Loucy (cell line): ENCODE data around the gene TBCCD1.

Experiments
- H2AFZ ChIP-seq: fragments of 200-600 bp; sonication (generic); 2 replicates; pipeline ENCODE4 v1.6.0; 2016; ENCODE audit warnings: antibody characterized with exemption, mild to moderate bottlenecking, low read length, moderate library complexity
- H3F3A ChIP-seq: fragments of 200-600 bp; 2 replicates; pipeline ENCODE4 v1.6.0; 2016; ENCODE audit warnings: antibody characterized with exemption, low read depth, mild to moderate bottlenecking
- H3K27me3 ChIP-seq: fragments of 200-600 bp; sonication (generic); 2 replicates; pipeline ENCODE4 v1.6.1; 2014; ENCODE audit warnings: low read length, mild to moderate bottlenecking; ENCODE audit not compliant: insufficient read depth, poor library complexity, severe bottlenecking
- H3K36me3 ChIP-seq: fragments of 200-600 bp; sonication (generic); 2 replicates; pipeline ENCODE4 v1.6.1; 2016; ENCODE audit warnings: low read length; ENCODE audit not compliant: insufficient read depth
- H3K4me1 ChIP-seq: fragments of 200-600 bp; sonication (generic); 2 replicates; pipeline ENCODE4 v1.5.1; 2014; ENCODE audit warnings: low read length, mild to moderate bottlenecking; ENCODE audit not compliant: insufficient read depth, poor library complexity, severe bottlenecking
- H3K4me2 ChIP-seq: fragments of 200-600 bp; sonication (generic); 2 replicates; pipeline ENCODE4 v1.6.0; 2014; ENCODE audit warnings: antibody characterized with exemption, low read length, low read depth, mild to moderate bottlenecking; ENCODE audit not compliant: poor library complexity, severe bottlenecking
- H3K4me3 ChIP-seq: fragments of 200-600 bp; sonication (generic); 2 replicates; pipeline ENCODE4 v1.5.1; 2014; ENCODE audit warnings: low read length, mild to moderate bottlenecking, mixed read lengths; ENCODE audit not compliant: poor library complexity, severe bottlenecking
- H3K79me2 ChIP-seq: fragments of 200-600 bp; sonication (generic); 2 replicates; pipeline ENCODE4 v1.6.1; 2014; ENCODE audit warnings: low read length; ENCODE audit not compliant: insufficient read depth
- H3K9ac ChIP-seq: fragments of 200-600 bp; sonication (generic); 2 replicates; pipeline ENCODE4 v1.6.0; 2014; ENCODE audit warnings: mild to moderate bottlenecking, low read depth, low read length, moderate library complexity; ENCODE audit not compliant: poor library complexity, severe bottlenecking
- H3K9me2 ChIP-seq: fragments of 200-600 bp; sonication (generic); replicated peaks from 2 replicates; pipeline ENCODE4 v1.6.1; 2016; ENCODE audit warnings: low read depth, low read length, mixed read lengths
- H3K9me3 ChIP-seq: fragments of 200-600 bp; sonication (generic); 2 replicates; pipeline ENCODE4 v1.6.1; 2014; ENCODE audit warnings: mild to moderate bottlenecking, antibody characterized with exemption, low read length, low read depth; ENCODE audit not compliant: insufficient read depth
- H4K20me1 ChIP-seq: fragments of 200-600 bp; sonication (generic); 2 replicates; pipeline ENCODE4 v1.6.0; 2014; ENCODE audit warnings: antibody characterized with exemption, low read length, mild to moderate bottlenecking; ENCODE audit not compliant: insufficient read depth, poor library complexity, severe bottlenecking
- CTCF ChIP-seq: fragments of 200-600 bp; sonication (generic); conservative IDR thresholded peaks from 2 replicates; pipeline ENCODE4 v1.5.1; 2014; ENCODE audit warnings: mild to moderate bottlenecking, antibody characterized with exemption, low read length
- EZH2phosphoT487 ChIP-seq: fragments of 200-600 bp; IDR thresholded peaks from 2 replicates; pipeline ENCODE4 v1.6.1; 2018; ENCODE audit warnings: antibody characterized with exemption, mild to moderate bottlenecking, moderate library complexity, borderline replicate concordance

TBCCD1 gene

GRCh38 chr3:186603159-186603558 is 36.0 kb upstream of the TBCCD1 start:
- Histone ChIP-seq H3K36me3 (no peaks in the 10 kb centered on the region), H3K9ac (no peak overlapping the region), H3K27me3 (no peaks in the 10 kb centered on the region), H3K79me2 (no peaks in the 10 kb centered on the region), H3K4me1 (no peaks in the 10 kb centered on the region), H3K9me3 (no peaks in the 10 kb centered on the region), H3K9me2 (no peaks in the 10 kb centered on the region), H3K4me2 (no peak overlapping the region), H3K4me3 (no peak overlapping the region), H4K20me1 (no peaks in the 10 kb centered on the region), H3F3A (no peaks in the 10 kb centered on the region), H2AFZ (no peak overlapping the region)
- no peak for TF ChIP-seq CTCF
- TF ChIP-seq EZH2phosphoT487: no peak

GRCh38 chr3:186600896-186601295 is 33.8 kb upstream of the TBCCD1 start:
- TF ChIP-seq EZH2phosphoT487 (no peak), CTCF (no peak)
- H3K4me2 ChIP-seq: no peak overlapping the region
- H3F3A ChIP-seq: no peaks in the 10 kb centered on the region
- no peaks in the 10 kb centered on the region for H3K79me2 ChIP-seq
- H2AFZ ChIP-seq: no peak overlapping the region
- no peaks in the 10 kb centered on the region for H3K27me3 ChIP-seq
- no peak overlapping the region for H3K9ac ChIP-seq
- H3K4me1 ChIP-seq: no peaks in the 10 kb centered on the region
- no peaks in the 10 kb centered on the region for H3K9me2 ChIP-seq
- H4K20me1 ChIP-seq: no peaks in the 10 kb centered on the region
- H3K4me3 ChIP-seq: no peak overlapping the region
- H3K36me3 ChIP-seq: no peaks in the 10 kb centered on the region
- no peaks in the 10 kb centered on the region for H3K9me3 ChIP-seq

DNA sequence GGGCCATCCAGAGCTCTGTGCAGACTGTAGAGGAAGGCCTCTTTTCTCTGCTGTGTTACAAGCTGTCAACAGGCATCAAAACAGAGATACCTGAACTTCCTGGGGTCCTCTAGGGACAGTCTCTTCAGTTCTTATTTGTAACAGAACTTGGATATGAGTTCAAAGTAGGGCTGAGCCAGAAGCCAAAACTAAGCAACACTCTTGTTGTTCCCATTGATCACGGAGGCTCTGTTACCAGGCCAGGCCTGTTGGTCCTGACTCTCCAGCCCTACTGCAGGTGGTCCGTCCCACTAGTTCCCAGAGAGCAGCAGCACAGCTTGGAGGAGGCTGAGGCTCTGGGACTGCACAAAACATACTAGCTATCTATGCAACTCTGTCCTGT is 32.6 kb upstream of the TBCCD1 start:
- Histone ChIP-seq H3K4me1 (no peaks in the 10 kb centered on the region), H3K9me3 (no peaks in the 10 kb centered on the region), H3K79me2 (no peaks in the 10 kb centered on the region), H4K20me1 (no peaks in the 10 kb centered on the region), H3K4me3 (no peak overlapping the region), H3K4me2 (no peak overlapping the region), H2AFZ (no peak overlapping the region), H3K36me3 (no peaks in the 10 kb centered on the region), H3K27me3 (no peaks in the 10 kb centered on the region), H3F3A (no peaks in the 10 kb centered on the region), H3K9ac (no peak overlapping the region), H3K9me2 (no peaks in the 10 kb centered on the region)
- TF ChIP-seq CTCF: no peak
- no peak for TF ChIP-seq EZH2phosphoT487
